GM19328 (cell line): ENCODE measurements around the gene PPP2R2C.

ENCODE experiments used
- ATAC-seq: cut with Tn5 transposase; IDR thresholded peaks from one replicate; pipeline ENCODE4 v1.9.1; 2021; ENCODE audit warnings: mild to moderate bottlenecking, moderate library complexity; ENCODE audit not compliant: unreplicated experiment

PPP2R2C gene

GRCh38 chr4:6272863-6273660 is 199.4 kb downstream of the PPP2R2C start:
- no peak for ATAC-seq

GRCh38 chr4:6271701-6272465 is 200.5 kb downstream of the PPP2R2C start:
- no peak for ATAC-seq

- ATAC-seq = no peak
Measured at GRCh38 chr4:6271206-6271605, 201.2 kb downstream of the PPP2R2C start.

- ATAC-seq = no peak
Measured at GRCh38 chr4:6270636-6271121, 201.7 kb downstream of the PPP2R2C start.
